ENCODE measurements around the gene OPA3. TPM values are rescaled to one million over a fixed set of nuclear protein-coding genes. Genes with fewer than 3 reads are reported as not detected.
"Not testable (repeated sequence)": the region's sequence is repeated elsewhere in the genome, so short reads cannot be mapped to it uniquely, and the experiment has no call there.

The OPA3 gene
- total RNA-seq, 1 donor from 2014 or later, result 14.8 TPM

- H3K27ac Mint-ChIP-seq (ENCODE audit: unreplicated experiment), result no peak overlapping the region
- DNase-seq (ENCODE audit: low read depth, low spot score), result no peak
- H3K27me3 Mint-ChIP-seq (ENCODE audit: low read depth), result no peaks in the 10 kb centered on the region
- H3K4me3 Mint-ChIP-seq, result no peak overlapping the region
- H3K9me3 Mint-ChIP-seq, result no peaks in the 10 kb centered on the region
- H3K36me3 Mint-ChIP-seq (ENCODE audit: low read depth), result peaks cover 9% of the 10 kb centered on the region
- H3K4me1 Mint-ChIP-seq, result no peaks in the 10 kb centered on the region
- TF ChIP-seq CTCF (conservative IDR thresholded peaks at IDR 0.05), result no peak
These were observed 39.4 kb upstream of the OPA3 start for GRCh38 chr19:45623984-45624383.

GRCh38 chr19:45621976-45622503 is 37.4 kb upstream of the OPA3 start:
- Mint-ChIP-seq H3K27ac (ENCODE audit: unreplicated experiment) (no peak overlapping the region), H3K27me3 (ENCODE audit: low read depth) (no peaks in the 10 kb centered on the region), H3K4me1 (no peaks in the 10 kb centered on the region), H3K36me3 (ENCODE audit: low read depth) (peaks cover 9% of the 10 kb centered on the region), H3K9me3 (no peaks in the 10 kb centered on the region), H3K4me3 (no peak overlapping the region)
- no peak for DNase-seq (ENCODE audit: low read depth, low spot score)
- TF ChIP-seq CTCF (conservative IDR thresholded peaks at IDR 0.05), result no peak

- H3K36me3 Mint-ChIP-seq (ENCODE audit: low read depth), result peaks cover 9% of the 10 kb centered on the region
- no peaks in the 10 kb centered on the region for H3K4me1 Mint-ChIP-seq
- no peaks in the 10 kb centered on the region for H3K9me3 Mint-ChIP-seq
- TF ChIP-seq CTCF (conservative IDR thresholded peaks at IDR 0.05), result no peak
- H3K27ac Mint-ChIP-seq (ENCODE audit: unreplicated experiment), result no peak overlapping the region
- H3K4me3 Mint-ChIP-seq, result no peak overlapping the region
- DNase-seq (ENCODE audit: low read depth, low spot score), result no peak
- no peaks in the 10 kb centered on the region for H3K27me3 Mint-ChIP-seq (ENCODE audit: low read depth)
These were observed 36.8 kb upstream of the OPA3 start for GRCh38 chr19:45621389-45621788.

GRCh38 chr19:45616704-45617017 is 32.1 kb upstream of the OPA3 start:
- H3K36me3 Mint-ChIP-seq (ENCODE audit: low read depth), result peaks cover 2% of the 10 kb centered on the region
- H3K9me3 Mint-ChIP-seq, result peaks cover 4% of the 10 kb centered on the region
- TF ChIP-seq CTCF (conservative IDR thresholded peaks at IDR 0.05), result no peak
- no peak overlapping the region for H3K27ac Mint-ChIP-seq (ENCODE audit: unreplicated experiment)
- H3K27me3 Mint-ChIP-seq (ENCODE audit: low read depth), result no peaks in the 10 kb centered on the region
- peaks cover 9% of the 10 kb centered on the region for H3K4me1 Mint-ChIP-seq
- H3K4me3 Mint-ChIP-seq, result no peak overlapping the region
- DNase-seq (ENCODE audit: low read depth, low spot score), result no peak

- peak; percentile 97 for DNase-seq (ENCODE audit: low read depth, low spot score)
- Mint-ChIP-seq H3K4me1 (peaks cover 9% of the 10 kb centered on the region), H3K36me3 (ENCODE audit: low read depth) (peaks cover 2% of the 10 kb centered on the region), H3K9me3 (peaks cover 4% of the 10 kb centered on the region), H3K27ac (ENCODE audit: unreplicated experiment) (peak overlapping the region; percentile 95), H3K27me3 (ENCODE audit: low read depth) (no peaks in the 10 kb centered on the region), H3K4me3 (peak overlapping the region; percentile 86)
- no peak for TF ChIP-seq CTCF (conservative IDR thresholded peaks at IDR 0.05)
These were observed 31.4 kb upstream of the OPA3 start for GRCh38 chr19:45615795-45616703.

GRCh38 chr19:45615056-45615455 is 30.5 kb upstream of the OPA3 start:
- DNase-seq (ENCODE audit: low read depth, low spot score); H3K9me3 Mint-ChIP-seq; H3K36me3 Mint-ChIP-seq (ENCODE audit: low read depth); H3K4me3 Mint-ChIP-seq; H3K27me3 Mint-ChIP-seq (ENCODE audit: low read depth); H3K4me1 Mint-ChIP-seq; H3K27ac Mint-ChIP-seq (ENCODE audit: unreplicated experiment): not testable (repeated sequence)

All from neural crest cell (in vitro differentiated cells).